HEK293 (cell line): ENCODE data around the gene HCAR3.
A peak's percentile ranks its signal among the peaks of the same experiment; 100 is the strongest.

Experiments used
- CTCF ChIA-PET: fragments of 350-600 bp; formaldehyde crosslinking; extraction: SDS; loops from one replicate; lab custom pipeline; 2021; ENCODE audit warnings: antibody characterized with exemption; lab: Yijun Ruan, JAX
- POLR2A ChIA-PET: fragments of 300-600 bp; formaldehyde crosslinking; extraction: SDS; loops from one replicate; lab custom pipeline; 2020; ENCODE audit warnings: antibody characterized with exemption, inconsistent platforms; lab: Yijun Ruan, JAX
- H3K27ac ChIP-seq: fragments of 200-500 bp; sonication (Bioruptor generic); 2 replicates; pipeline ENCODE4 v1.5.1; 2014; ENCODE audit warnings: low read depth, low read length, control low read depth, inconsistent platforms; ENCODE audit errors: extremely low read depth
- H3K36me3 ChIP-seq, 2 experiments: fragments of 200-500 bp in 1 of 2; sonication (Bioruptor generic) in 1 of 2; 1 replicate in 1 of 2; 2 replicates in 1 of 2; pipeline ENCODE4 v1.5.1; 2014 to 2017; ENCODE audit warnings: inconsistent platforms in 2 of 2, low read length in 2 of 2; ENCODE audit not compliant: control insufficient read depth in 2 of 2, insufficient read depth in 1 of 2
- H3K4me1 ChIP-seq: fragments of 200-500 bp; sonication (Bioruptor generic); 2 replicates; pipeline ENCODE4 v1.5.1; 2014; ENCODE audit warnings: mild to moderate bottlenecking, low read length, inconsistent platforms; ENCODE audit not compliant: control insufficient read depth, insufficient read depth
- H3K4me3 ChIP-seq: 2 replicates; pipeline ENCODE4 v1.5.1; 2011; ENCODE audit warnings: low read depth, mild to moderate bottlenecking, control low read depth, low read length, moderate library complexity
- H3K9me3 ChIP-seq: fragments of 200-500 bp; sonication (Bioruptor generic); 2 replicates; pipeline ENCODE4 v1.5.1; 2014; ENCODE audit warnings: low read depth, low read length, inconsistent platforms; ENCODE audit not compliant: control insufficient read depth, insufficient read depth
- BCL11A ChIP-seq: fragments of 450-650 bp; formaldehyde crosslinking; IDR thresholded peaks from 2 replicates; pipeline ENCODE4 v1.5.1; 2016; ENCODE audit warnings: low read depth, missing biosample characterization, missing genetic modification characterization
- MEIS1 ChIP-seq: sonication (generic); formaldehyde crosslinking; IDR thresholded peaks from 2 replicates; pipeline ENCODE4 v1.8.1; 2022; ENCODE audit warnings: missing genetic modification reagents, mild to moderate bottlenecking, borderline replicate concordance
- WT1 ChIP-seq: fragments of 450-650 bp; formaldehyde crosslinking; IDR thresholded peaks from 2 replicates; pipeline ENCODE4 v1.5.1; 2016; ENCODE audit warnings: missing biosample characterization, missing genetic modification characterization
- ZBTB21 ChIP-seq: fragments of 450-650 bp; formaldehyde crosslinking; IDR thresholded peaks from 2 replicates; pipeline ENCODE4 v1.5.1; 2017; ENCODE audit warnings: missing biosample characterization, missing genetic modification characterization
- ZBTB48 ChIP-seq: fragments of 450-650 bp; formaldehyde crosslinking; IDR thresholded peaks from 2 replicates; pipeline ENCODE4 v1.5.1; 2016; ENCODE audit warnings: missing biosample characterization, missing genetic modification characterization
- ZBTB8A ChIP-seq: fragments of 450-650 bp; formaldehyde crosslinking; IDR thresholded peaks from 2 replicates; pipeline ENCODE4 v1.5.1; 2016; ENCODE audit warnings: missing biosample characterization, missing genetic modification characterization
- ZNF121 ChIP-seq: fragments of 450-650 bp; formaldehyde crosslinking; IDR thresholded peaks from 2 replicates; pipeline ENCODE4 v1.5.1; 2016; ENCODE audit warnings: missing biosample characterization, missing genetic modification characterization
- ZNF140 ChIP-seq: fragments of 450-650 bp; formaldehyde crosslinking; IDR thresholded peaks from 2 replicates; pipeline ENCODE4 v1.5.1; 2016; ENCODE audit warnings: missing biosample characterization, missing genetic modification characterization
- ZNF266 ChIP-seq: fragments of 450-650 bp; formaldehyde crosslinking; IDR thresholded peaks from 2 replicates; pipeline ENCODE4 v1.5.1; 2016; ENCODE audit warnings: missing biosample characterization, missing genetic modification characterization, low read depth
- ZNF274 ChIP-seq, 2 experiments: fragments of 200-500 bp in 1 of 2; fragments of 450-650 bp in 1 of 2; sonication (Bioruptor generic) in 1 of 2; formaldehyde crosslinking in 1 of 2; IDR thresholded peaks; 2 replicates each; pipeline versions ENCODE4 v1.5.1 to v1.6.1; 2014 to 2016; ENCODE audit warnings: borderline replicate concordance in 1 of 2, inconsistent platforms in 1 of 2, low read length in 1 of 2, missing biosample characterization in 1 of 2, missing genetic modification characterization in 1 of 2
- ZNF302 ChIP-seq: fragments of 450-650 bp; formaldehyde crosslinking; IDR thresholded peaks from 2 replicates; pipeline ENCODE4 v1.5.1; 2016; ENCODE audit warnings: missing biosample characterization, missing genetic modification characterization, low read depth
- ZNF555 ChIP-seq: fragments of 450-650 bp; formaldehyde crosslinking; conservative IDR thresholded peaks from 2 replicates; pipeline ENCODE4 v1.5.1; 2017; ENCODE audit warnings: missing biosample characterization, mild to moderate bottlenecking, missing genetic modification characterization, inconsistent platforms
- ZNF624 ChIP-seq: fragments of 450-650 bp; formaldehyde crosslinking; IDR thresholded peaks from 2 replicates; pipeline ENCODE4 v1.5.1; 2017; ENCODE audit warnings: missing biosample characterization, missing genetic modification characterization
- TF ChIP-seq, protein P1 (sequence below): fragments of 450-650 bp; formaldehyde crosslinking; IDR thresholded peaks from 2 replicates; pipeline ENCODE4 v1.5.1; 2016; ENCODE audit warnings: missing biosample characterization, missing genetic modification characterization
- TF ChIP-seq, protein P2 (sequence below): fragments of 450-650 bp; formaldehyde crosslinking; IDR thresholded peaks from 2 replicates; pipeline ENCODE4 v1.5.1; 2016; ENCODE audit warnings: missing biosample characterization, missing genetic modification characterization
- TF ChIP-seq, protein P3 (sequence below): fragments of 450-650 bp; formaldehyde crosslinking; IDR thresholded peaks from 2 replicates; pipeline ENCODE4 v1.5.1; 2016; ENCODE audit warnings: missing biosample characterization, missing genetic modification characterization
- TF ChIP-seq, protein P4 (sequence below): fragments of 450-650 bp; formaldehyde crosslinking; IDR thresholded peaks from 2 replicates; pipeline ENCODE4 v1.5.1; 2016; ENCODE audit warnings: missing biosample characterization, missing genetic modification characterization
- TF ChIP-seq, protein P5 (sequence below): fragments of 450-650 bp; formaldehyde crosslinking; IDR thresholded peaks from 2 replicates; pipeline ENCODE4 v1.5.1; 2016; ENCODE audit warnings: missing biosample characterization, missing genetic modification characterization

The HCAR3 gene

DNA sequence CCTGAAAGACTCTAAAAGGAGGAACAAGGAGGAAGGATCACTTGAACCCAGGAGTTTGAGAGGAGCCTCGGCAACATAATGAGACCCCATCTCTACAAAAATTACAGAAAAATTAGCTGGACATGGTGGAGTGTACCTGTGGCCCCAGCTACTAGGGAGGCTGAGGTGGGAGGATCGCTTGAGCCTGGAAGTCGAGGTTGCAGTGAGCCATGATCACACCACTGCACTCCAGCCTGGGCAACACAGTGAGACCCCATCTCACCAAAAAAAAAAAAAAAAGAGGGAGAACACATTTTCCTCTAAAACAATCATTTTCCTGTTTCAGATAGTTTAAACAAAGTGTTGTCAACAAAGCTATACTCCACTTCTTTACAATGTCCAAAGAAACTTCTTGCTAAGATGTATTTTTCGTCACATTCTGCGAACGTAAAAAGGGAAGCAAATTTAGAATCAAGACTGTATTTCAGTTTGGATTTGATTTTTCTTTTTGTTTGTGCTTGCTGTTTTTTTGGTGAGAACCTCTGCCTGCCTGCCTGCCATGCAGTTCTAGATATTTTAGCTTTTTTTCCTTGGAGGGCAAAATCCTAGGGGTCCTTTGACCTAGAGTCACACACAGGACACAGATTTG is 9.0 kb upstream of the HCAR3 start:
- no peaks in the 10 kb centered on the region for H3K36me3 ChIP-seq
- no peak overlapping the region for H3K4me3 ChIP-seq
- ChIA-PET POLR2A (interaction anchor here (0.5 kb wide), 1 partner anchor 500 kb away, joined by 5 read pairs; no protein-coding TSS in a partner anchor), CTCF (interaction anchor here (0.7 to 1.3 kb wide), 3 partner anchors 55 to 88 kb away, joined by 3 to 8 read pairs (median 3); no protein-coding TSS in a partner anchor)
- no peak for TF ChIP-seq ZNF140
- TF ChIP-seq ZNF121 (tag by site-specific recombination): peak; percentile 79
- H3K27ac ChIP-seq: no peak overlapping the region
- H3K4me1 ChIP-seq: no peaks in the 10 kb centered on the region
- H3K9me3 ChIP-seq: no peaks in the 10 kb centered on the region

DNA sequence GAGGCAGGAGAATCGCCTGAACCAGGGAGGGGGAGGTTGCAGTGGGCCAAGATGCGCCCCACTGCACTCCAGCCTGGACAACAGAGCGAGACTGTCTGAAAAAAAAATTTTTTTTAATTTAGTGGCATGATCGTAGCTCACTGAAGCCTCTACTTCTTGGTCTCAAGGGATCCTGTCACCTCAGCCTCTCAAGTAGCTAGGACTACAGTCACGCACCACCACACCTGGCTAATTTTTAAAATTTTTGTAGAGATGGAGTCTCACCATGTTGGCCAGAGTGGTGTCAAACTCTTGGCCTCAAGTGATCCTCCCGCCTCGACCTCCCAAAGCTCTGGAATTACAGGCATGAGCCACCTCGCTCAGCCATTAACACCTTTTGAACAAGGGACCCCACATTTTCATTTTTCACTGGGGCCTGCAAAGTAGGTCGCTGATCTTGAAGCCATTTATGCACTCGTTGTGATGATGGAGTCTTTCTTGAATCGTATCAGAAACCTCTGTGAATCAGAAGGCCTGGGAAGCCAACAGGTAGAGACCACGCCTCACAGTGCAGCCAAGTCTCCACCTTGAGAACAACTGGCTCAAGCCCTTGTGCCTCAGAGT is 8.1 kb upstream of the HCAR3 start:
- ChIA-PET POLR2A (no interaction called here), CTCF (interaction anchor here (0.7 to 1.8 kb wide), 3 partner anchors 69 to 227 kb away, joined by 3 to 6 read pairs (median 3); no protein-coding TSS in a partner anchor)
- Histone ChIP-seq H3K4me1 (no peaks in the 10 kb centered on the region), H3K9me3 (no peaks in the 10 kb centered on the region), H3K36me3 (no peaks in the 10 kb centered on the region), H3K4me3 (no peak overlapping the region), H3K27ac (no peak overlapping the region)
- TF ChIP-seq, protein P1, sequence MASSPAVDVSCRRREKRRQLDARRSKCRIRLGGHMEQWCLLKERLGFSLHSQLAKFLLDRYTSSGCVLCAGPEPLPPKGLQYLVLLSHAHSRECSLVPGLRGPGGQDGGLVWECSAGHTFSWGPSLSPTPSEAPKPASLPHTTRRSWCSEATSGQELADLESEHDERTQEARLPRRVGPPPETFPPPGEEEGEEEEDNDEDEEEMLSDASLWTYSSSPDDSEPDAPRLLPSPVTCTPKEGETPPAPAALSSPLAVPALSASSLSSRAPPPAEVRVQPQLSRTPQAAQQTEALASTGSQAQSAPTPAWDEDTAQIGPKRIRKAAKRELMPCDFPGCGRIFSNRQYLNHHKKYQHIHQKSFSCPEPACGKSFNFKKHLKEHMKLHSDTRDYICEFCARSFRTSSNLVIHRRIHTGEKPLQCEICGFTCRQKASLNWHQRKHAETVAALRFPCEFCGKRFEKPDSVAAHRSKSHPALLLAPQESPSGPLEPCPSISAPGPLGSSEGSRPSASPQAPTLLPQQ: no peak
- no peak for TF ChIP-seq ZBTB21 (tag by site-specific recombination)
- TF ChIP-seq ZBTB48 (tag by site-specific recombination): no peak
- TF ChIP-seq, protein P2, sequence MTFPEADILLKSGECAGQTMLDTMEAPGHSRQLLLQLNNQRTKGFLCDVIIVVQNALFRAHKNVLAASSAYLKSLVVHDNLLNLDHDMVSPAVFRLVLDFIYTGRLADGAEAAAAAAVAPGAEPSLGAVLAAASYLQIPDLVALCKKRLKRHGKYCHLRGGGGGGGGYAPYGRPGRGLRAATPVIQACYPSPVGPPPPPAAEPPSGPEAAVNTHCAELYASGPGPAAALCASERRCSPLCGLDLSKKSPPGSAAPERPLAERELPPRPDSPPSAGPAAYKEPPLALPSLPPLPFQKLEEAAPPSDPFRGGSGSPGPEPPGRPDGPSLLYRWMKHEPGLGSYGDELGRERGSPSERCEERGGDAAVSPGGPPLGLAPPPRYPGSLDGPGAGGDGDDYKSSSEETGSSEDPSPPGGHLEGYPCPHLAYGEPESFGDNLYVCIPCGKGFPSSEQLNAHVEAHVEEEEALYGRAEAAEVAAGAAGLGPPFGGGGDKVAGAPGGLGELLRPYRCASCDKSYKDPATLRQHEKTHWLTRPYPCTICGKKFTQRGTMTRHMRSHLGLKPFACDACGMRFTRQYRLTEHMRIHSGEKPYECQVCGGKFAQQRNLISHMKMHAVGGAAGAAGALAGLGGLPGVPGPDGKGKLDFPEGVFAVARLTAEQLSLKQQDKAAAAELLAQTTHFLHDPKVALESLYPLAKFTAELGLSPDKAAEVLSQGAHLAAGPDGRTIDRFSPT (tag by site-specific recombination): no peak
- no peak for TF ChIP-seq WT1 (tag by site-specific recombination)
- no peak for TF ChIP-seq ZNF266 (tag by site-specific recombination)
- no peak for TF ChIP-seq ZNF555 (tag by site-specific recombination)
- TF ChIP-seq BCL11A (tag by site-specific recombination): no peak
- no peak for TF ChIP-seq MEIS1 (CRISPR knock-in tag)
- no peak for TF ChIP-seq ZNF274 (IDR thresholded peaks at IDR 0.05; ENCODE audit: low read length)
- TF ChIP-seq ZNF274 (tag by site-specific recombination; IDR thresholded peaks at IDR 0.05; ENCODE audit: borderline replicate concordance): no peak

DNA sequence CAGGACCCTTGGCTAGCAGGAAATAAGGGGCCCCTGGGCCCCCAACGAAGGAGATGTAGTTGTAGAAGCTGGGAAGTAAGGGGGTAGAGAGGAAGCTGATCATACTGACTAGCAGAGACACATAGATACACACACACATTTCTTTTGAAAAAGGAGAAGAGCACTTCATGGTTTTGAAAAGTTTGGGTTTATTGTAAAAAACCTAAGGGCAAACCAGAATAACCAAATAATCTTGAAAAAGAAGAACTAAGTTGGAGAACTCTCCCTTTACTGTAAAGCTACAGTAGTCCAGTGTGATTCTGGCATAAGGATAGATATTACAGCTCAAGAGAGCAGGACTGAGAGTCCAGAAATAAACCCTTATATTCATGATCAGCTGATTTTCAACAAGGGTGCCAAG is 5.8 kb upstream of the HCAR3 start:
- no peak overlapping the region for H3K4me3 ChIP-seq
- POLR2A ChIA-PET: no interaction called here
- TF ChIP-seq, protein P3, sequence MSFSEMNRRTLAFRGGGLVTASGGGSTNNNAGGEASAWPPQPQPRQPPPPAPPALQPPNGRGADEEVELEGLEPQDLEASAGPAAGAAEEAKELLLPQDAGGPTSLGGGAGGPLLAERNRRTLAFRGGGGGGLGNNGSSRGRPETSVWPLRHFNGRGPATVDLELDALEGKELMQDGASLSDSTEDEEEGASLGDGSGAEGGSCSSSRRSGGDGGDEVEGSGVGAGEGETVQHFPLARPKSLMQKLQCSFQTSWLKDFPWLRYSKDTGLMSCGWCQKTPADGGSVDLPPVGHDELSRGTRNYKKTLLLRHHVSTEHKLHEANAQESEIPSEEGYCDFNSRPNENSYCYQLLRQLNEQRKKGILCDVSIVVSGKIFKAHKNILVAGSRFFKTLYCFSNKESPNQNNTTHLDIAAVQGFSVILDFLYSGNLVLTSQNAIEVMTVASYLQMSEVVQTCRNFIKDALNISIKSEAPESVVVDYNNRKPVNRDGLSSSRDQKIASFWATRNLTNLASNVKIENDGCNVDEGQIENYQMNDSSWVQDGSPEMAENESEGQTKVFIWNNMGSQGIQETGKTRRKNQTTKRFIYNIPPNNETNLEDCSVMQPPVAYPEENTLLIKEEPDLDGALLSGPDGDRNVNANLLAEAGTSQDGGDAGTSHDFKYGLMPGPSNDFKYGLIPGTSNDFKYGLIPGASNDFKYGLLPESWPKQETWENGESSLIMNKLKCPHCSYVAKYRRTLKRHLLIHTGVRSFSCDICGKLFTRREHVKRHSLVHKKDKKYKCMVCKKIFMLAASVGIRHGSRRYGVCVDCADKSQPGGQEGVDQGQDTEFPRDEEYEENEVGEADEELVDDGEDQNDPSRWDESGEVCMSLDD (tag by site-specific recombination): no peak
- TF ChIP-seq, protein P4, sequence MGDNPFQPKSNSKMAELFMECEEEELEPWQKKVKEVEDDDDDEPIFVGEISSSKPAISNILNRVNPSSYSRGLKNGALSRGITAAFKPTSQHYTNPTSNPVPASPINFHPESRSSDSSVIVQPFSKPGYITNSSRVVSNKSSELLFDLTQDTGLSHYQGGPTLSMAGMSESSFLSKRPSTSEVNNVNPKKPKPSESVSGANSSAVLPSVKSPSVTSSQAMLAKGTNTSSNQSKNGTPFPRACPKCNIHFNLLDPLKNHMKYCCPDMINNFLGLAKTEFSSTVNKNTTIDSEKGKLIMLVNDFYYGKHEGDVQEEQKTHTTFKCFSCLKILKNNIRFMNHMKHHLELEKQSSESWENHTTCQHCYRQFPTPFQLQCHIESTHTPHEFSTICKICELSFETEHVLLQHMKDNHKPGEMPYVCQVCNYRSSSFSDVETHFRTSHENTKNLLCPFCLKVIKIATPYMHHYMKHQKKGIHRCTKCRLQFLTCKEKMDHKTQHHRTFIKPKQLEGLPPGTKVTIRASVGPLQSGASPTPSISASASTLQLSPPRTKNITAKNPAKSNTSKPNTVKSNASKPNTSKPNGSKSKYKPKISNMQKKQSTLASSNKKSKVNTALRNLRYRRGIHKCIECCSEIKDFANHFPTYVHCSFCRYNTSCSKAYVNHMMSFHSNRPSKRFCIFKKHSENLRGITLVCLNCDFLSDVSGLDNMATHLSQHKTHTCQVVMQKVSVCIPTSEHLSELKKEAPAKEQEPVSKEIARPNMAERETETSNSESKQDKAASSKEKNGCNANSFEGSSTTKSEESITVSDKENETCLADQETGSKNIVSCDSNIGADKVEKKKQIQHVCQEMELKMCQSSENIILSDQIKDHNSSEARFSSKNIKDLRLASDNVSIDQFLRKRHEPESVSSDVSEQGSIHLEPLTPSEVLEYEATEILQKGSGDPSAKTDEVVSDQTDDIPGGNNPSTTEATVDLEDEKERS: no peak
- TF ChIP-seq ZBTB8A (tag by site-specific recombination) (no peak), ZNF624 (tag by site-specific recombination) (no peak), ZNF302 (tag by site-specific recombination) (no peak)
- TF ChIP-seq, protein P5, sequence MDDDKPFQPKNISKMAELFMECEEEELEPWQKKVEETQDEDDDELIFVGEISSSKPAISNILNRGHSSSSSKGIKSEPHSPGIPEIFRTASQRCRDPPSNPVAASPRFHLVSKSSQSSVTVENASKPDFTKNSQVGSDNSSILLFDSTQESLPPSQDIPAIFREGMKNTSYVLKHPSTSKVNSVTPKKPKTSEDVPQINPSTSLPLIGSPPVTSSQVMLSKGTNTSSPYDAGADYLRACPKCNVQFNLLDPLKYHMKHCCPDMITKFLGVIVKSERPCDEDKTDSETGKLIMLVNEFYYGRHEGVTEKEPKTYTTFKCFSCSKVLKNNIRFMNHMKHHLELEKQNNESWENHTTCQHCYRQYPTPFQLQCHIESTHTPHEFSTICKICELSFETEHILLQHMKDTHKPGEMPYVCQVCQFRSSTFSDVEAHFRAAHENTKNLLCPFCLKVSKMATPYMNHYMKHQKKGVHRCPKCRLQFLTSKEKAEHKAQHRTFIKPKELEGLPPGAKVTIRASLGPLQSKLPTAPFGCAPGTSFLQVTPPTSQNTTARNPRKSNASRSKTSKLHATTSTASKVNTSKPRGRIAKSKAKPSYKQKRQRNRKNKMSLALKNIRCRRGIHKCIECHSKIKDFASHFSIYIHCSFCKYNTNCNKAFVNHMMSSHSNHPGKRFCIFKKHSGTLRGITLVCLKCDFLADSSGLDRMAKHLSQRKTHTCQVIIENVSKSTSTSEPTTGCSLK (tag by site-specific recombination): no peak
- TF ChIP-seq, all 188 proteins: peak for 0

More for the DNA sequence above, 5.8 kb upstream of the HCAR3 start:
- Histone ChIP-seq H3K4me1 (no peaks in the 10 kb centered on the region), H3K27ac (no peak overlapping the region), H3K36me3 (no peaks in the 10 kb centered on the region), H3K9me3 (no peaks in the 10 kb centered on the region)
- CTCF ChIA-PET: interaction anchor here (0.6 kb wide), 2 partner anchors 17 to 1229 kb away, joined by 3 to 6 read pairs; no protein-coding TSS in a partner anchor
